Activated T-cell treated with anti-CD3 and anti-CD28 coated beads for 1 hour (primary cell): ENCODE measurements around the gene NECTIN1.

Experiments
- DNase-seq: peaks from one replicate; pipeline ENCODE4 v3.0.0-alpha.2; 2020; ENCODE audit warnings: low read depth

NECTIN1 gene

DNA sequence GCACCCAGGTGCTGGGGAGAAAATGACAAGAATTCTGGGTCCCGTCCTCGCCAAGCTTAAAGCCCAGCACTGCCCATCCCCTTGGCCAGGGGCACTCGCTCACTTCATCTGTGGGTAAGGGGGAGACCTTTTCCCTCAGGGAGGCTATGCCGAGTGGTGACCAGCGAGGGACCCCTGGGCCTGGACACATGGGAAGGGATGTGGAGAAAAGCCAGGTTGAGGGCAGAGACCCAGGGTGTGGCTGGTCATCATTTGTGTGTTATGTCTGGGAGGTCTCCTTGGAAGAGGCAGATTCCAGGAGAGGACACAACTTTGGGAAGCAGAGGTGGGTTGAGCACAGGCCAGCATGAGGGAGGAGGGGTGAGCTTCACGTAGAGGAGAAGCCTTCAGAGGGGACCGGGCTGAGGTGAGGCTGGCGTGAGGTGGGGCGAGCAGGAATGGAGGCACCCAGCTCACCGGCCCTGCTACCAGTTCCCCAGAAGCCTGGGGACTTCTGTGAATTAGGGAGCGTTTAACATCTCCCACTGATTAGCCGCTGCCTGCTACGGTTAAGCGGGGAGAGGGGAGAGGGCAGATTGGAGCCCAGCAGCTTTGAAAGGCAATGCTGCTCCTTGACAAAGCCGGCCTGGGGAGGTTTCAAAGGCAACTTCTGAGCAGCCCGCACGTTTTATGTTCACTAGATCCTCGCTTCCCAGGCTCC, 25.8 kb upstream of the NECTIN1 start:
- DNase-seq, result no peak

DNA sequence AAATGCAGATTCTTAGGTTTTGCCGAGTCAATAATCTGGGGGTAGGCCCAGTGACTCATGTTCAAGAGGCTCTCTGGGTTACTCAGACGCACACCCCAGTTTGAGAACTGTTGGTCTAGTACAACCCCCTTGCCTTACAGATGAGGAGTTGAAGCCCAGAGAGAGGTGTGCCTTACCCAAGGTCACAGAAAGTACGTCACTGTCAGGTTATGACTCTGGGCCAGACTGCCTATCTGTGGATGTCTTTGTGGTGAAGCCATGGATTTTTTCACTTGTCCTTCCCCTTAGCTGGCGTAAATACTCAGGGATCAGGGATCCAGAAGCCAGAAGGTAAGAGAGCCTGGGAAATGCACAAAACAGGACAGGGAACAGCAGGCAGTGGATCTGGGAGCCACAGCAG, 25.2 kb upstream of the NECTIN1 start:
- no peak for DNase-seq

DNA sequence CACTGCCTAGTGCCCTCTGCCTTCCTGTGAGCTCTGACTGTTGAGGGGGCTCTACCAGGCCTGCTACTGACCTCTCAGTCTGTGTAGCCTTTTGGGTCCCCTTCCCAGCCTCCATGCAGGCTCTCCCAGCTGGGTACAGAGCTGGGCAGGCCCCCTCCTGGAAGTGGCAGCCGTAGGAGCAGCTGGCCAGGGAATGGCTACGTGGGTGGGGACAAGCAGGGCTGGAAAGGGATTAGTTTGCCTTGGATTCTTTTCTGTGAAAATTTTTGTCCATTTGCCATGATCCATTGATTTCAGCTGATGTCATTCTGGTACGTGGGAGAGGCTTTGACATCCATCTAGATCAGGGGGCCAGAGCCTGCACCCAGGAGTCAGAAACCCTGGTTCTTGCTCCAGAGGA, 23.9 kb upstream of the NECTIN1 start:
- no peak for DNase-seq

DNA sequence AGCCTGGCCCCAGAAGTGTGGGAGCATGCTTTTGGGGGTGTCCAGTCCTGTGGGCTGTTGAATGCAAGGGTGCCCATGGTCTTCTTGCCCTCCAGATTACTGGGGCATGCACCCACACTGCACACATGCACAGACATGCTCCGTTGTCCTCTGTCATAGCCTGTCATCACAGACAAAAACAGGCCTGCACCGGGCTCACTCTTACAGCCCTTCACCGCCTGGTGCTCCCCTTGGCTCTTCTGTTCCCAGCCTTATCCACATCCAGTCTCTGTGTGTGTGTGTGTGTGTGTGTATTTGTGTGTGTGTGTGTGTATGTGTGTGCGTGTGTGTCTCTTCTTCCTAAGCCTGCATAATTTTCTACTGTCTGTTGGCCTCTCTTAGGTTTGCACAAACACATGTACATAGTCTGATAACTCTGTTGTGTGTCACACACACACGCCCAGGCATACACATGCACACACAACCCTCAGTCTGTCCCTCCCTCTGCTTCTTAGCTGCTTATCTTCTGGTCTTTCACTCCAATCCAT, 23.4 kb upstream of the NECTIN1 start:
- no peak for DNase-seq

DNA sequence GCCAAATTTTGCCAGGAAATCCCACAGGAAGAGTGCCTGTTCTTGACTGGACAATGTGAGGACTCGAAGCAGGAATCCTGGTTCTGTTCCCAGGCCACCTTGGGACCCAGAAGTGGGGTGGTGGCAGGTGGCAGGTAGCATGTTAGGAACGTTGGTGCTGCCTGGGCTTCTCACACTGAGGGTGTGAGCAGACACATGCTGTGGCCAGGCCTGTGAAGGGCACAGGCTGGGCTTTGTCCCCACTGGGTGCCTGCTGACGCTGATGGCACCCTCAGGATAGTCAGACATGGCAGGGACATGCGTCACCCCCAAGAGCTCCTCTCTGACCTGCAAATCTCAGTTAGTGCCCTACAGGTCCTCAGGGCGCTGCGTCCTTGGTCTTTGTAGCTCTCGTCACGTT, 21.1 kb upstream of the NECTIN1 start:
- DNase-seq, result no peak

DNA sequence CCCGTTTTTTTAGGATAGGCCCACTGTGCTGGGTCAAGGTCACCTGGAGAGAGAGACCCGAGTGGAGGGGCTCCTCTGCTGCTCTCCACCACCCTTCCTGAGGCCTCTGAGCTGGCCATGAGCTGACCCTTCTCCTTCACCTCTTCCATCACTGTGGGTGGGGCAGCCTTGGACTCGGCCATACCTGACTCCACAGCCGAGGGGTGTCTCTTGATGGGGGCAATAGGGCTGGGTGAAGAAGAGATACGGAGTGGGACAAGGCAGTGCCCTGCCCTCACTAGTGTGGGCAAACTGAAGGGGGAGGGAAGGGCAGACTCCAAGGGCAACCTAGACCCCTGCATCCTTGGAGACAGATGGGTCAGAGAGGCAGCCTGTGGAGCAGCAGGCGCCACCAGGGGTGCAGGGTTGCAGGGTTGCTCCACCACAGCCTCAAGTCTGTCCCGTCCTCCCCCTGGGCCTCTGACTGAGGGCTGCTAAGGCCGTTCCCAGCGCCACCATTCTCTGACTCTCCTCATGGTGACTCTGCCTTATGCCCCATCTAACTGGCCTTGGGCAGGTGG, 20.1 kb upstream of the NECTIN1 start:
- no peak for DNase-seq

DNA sequence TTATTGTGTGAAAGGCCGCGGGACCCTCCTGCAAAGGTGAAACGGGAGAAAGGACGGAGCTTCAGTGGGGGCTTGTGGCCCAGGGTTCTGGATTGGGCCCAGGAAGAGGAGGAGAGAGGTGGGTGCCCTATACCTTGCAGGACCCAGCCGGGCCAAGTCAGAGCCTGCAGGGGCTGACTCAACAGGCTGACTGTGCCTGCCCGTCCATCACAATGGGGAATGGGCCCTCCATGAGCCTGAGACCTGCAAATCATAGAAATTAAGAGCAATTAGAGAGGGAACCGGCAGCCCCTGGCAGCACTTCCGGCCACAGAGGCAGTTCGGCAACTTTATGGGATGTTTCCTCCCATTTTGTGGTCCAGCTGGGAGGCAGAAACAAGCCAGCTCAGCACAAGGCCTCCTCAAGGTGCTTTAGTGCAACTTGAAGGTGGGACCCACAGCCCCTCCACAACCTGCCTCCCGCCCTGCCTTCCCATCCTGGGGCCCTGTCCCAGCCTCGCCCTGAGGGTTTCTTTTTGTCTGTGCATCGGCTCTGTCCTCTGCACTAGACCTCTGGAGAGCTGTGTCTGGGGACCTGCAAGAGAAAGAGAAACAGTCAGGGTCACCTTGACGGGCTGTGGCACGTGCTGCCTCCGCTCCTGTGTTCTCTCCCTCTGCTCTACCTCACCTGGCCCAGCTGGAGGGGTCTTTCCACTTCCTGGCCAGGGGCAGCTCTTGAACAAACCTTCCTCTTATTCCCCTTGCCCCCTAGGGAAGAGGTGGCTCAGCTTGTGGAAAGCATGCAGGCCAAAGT, 19.1 kb upstream of the NECTIN1 start:
- no peak for DNase-seq

DNA sequence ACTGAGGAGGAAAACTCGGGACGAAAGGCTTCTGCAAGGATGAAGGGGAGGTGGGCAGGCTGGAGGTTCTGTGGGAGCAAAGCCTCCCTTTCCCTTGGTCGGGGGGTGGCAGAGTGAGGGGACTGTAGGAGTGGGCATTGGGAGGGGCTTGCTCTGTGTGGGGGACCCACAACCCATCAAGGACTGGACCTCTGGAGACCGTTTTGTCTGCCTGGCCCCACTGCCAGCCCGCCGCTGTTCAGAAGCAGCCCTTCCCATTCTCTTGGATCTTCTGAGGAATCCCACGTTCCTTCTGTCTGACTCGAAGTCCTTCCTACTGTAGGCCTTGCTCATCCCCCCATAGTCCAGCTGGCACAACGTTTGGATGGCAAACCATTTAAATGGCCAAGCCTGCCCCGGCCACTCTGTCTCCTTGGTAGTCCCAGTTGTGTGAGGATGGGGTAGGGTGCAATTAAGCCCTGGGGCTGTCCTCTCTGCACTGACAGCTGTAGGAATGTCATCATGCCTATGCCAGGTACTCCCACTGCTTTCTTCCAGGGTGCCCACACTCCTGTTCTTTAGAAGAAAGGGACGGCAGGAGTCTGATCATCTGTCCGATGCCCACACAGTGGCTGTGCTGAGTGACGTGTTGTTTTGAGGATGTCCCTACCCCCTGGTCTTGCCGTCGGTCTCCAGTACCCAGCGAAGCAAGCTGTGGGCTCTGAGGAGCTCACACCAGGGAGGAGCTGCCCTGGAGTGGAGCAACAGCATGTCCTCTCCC, 17.0 kb upstream of the NECTIN1 start:
- no peak for DNase-seq

DNA sequence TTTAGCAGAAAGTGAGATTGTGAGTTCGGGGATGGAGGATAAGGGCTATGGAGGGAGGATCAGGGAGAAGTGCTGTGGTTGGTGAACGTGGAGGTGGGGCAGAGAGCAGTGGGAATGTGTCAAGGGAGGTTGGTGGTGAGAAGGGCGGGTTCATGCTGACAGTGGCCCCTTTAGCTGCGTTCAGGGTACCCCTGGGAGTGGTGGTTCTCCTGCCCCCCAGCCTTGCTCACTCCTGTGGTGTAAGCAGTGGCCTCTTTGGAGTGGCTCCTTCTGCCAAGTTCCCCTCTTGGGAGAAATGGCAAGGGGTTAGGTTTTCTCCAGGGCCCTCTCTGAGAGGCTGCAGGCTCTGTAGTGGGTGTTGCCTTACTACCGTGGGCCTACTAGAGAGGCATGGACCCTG, 16.1 kb upstream of the NECTIN1 start:
- DNase-seq, result no peak

DNA sequence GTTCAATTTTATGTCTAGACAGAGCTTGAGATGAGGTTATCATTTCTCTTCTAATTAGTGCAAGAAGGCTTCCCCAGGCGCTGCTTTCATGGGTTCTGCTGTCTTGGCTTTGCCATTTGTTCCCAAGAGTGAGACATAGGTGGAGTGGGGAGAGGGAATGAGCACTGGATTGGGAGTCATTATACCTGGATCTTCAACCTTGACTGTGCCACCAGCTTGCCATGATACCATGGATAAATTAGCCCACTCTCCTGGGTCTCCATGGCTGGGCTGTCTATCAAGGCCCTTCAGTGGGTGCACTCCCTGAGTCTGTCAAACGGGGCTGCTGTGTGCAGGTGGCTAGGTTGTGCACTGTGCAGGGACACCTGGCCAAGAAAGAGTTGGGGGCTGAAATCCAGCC, 15.6 kb upstream of the NECTIN1 start:
- no peak for DNase-seq

DNA sequence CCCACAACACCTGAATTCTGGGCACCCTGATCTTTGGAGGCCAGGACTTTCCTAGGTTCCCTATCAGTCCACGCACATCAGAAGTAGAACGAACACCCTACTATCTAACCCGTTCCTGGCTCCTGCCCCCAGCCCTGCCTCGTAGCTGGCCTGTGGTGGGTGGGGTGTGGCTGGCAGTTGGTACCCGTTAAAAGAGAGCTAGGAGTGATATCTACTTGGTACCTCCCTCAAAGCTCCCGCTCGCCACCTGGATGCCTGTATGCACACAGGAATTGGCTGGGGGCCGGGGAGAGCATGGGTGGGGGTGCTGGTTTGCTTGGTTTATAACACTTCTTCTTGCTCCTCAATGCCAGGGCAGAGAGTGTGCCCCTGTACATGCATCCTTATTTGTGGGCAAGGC, 14.0 kb upstream of the NECTIN1 start:
- no peak for DNase-seq

DNA sequence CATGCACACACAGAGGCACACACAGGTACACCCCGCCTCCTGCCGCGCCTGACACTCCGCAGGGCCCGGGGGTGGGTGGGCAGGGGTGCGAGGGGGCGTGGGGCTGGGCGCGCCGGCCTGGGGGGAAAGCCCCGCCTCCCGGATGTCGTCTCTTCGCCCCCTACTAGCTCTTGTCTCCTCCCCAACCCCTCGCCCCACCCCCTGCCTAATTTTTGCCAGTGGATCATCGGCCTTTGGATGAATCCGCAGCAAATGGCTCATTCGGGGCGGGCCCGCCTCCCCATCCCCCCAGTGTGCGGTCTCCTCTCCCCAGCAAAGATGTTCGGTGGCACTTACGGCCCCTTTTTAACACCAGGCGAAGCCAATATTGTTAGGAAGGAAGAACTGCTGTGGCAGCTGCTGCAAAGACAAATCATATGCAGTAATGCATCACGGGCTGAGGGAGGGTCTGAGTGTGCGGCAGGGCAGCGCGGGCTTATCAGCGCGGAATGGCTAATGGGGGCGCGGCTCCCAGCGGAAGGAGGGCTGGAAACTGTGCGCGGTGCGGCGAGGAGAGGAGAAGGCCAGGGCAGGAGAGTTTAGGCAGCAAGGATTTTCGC, 13.4 kb upstream of the NECTIN1 start:
- no peak for DNase-seq

DNA sequence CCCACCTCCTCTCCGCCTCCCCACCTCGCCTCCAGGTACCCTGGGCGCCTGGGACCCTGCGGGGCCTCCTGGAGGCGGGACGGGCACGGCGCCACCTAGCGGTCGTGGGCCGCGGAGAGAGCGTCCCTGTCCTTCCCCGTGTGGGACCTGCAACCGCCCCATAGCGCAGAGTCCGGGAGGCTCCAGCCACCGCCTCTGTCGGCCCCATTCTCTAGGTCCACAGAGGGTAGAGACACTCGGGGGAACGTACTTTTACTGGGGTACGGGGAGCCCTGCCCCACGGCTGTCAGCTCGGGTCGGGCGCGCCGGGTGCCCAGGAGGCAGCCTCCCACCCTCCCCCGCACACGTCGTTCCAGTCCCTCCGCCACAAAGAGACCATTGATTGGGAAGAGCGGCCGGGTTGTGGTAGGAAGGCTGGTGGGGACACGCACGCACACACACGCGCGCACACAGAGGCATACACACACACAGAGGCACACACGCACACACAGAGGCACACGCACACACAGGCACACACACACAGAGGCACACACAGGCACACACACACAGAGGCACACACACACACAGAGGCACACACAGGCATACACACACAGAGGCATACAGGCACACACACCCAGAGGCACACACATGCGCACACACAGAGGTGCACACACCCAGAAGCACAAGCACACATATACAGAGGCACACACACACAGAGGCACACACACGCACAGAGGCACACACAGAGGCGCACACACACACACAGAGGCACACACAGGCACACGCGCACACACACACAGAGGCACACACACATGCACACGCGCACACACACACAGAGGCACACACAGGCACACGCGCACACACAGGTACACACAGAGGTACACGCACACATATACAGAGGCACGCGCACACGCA, 12.6 kb upstream of the NECTIN1 start:
- DNase-seq, result peak; percentile 57

DNA sequence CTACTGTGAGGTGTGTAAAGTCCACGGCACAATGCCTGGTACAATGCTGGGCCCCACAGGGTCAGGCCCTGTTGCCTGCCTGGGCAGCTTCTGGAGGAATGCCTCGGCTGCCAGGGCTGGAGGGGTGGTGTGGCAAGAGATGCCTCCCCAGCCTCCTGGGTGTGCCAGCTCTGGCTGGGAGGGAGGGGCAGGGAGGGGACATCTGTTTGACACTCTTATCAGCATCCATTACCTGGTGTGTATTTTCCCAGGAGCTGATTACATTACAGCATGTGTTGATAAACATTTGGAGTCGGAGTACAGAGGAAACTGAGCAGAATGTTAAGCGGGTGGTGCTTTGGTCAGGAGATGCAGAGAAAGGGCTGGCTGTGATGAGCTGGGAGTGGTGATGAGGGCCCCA, 11.0 kb upstream of the NECTIN1 start:
- no peak for DNase-seq

DNA sequence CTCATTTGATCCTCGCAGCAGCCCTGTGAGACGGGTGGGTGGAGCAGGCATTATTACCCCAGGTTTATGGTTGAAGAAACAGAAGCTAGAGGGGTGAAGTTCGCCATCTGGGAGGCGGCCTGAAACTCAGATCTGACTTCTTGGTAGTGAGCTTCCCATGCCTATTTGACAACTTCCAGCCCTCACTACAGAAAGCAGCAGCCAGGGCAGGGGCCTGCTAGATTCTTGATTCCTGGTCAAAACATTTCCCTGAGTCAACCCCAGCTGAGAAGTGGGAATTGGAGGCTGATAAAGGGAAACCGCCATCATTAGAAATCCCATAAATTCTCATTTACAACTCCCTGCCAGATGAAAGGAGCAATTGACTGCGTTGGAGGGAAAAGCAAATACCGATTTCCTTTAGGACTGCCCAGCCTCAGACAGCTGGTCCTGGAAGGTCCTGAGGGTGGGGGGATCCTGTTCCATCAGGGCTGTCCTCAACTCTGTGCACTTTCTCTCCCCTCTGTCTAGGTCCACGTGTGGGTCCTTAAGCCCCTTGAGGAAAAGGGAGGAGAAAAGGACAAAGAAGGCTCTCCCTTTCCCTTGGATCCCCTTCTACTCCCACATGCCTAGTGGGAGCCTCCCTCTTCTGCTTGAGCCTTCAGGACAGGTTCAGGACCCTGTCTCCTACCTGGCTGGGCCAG, 10.2 kb upstream of the NECTIN1 start:
- DNase-seq, result no peak

DNA sequence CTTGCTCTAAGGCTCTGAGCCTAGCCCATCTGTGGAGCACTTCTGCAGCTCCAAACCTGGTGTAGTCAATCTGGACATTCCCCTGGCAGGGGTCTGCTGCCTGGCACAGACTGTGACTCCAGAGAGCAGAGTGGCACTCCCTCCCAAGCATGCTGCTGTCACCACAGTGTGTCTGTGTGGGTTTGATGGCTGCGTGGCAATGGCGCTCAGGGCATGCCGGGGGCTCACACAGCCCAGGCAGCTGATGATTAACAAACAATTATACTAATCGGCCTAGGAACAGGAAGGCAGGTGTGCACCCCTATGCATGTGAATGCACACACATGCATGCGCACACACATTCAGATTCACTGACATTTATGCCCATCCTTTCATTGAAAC, 9.0 kb upstream of the NECTIN1 start:
- DNase-seq, result no peak

DNA sequence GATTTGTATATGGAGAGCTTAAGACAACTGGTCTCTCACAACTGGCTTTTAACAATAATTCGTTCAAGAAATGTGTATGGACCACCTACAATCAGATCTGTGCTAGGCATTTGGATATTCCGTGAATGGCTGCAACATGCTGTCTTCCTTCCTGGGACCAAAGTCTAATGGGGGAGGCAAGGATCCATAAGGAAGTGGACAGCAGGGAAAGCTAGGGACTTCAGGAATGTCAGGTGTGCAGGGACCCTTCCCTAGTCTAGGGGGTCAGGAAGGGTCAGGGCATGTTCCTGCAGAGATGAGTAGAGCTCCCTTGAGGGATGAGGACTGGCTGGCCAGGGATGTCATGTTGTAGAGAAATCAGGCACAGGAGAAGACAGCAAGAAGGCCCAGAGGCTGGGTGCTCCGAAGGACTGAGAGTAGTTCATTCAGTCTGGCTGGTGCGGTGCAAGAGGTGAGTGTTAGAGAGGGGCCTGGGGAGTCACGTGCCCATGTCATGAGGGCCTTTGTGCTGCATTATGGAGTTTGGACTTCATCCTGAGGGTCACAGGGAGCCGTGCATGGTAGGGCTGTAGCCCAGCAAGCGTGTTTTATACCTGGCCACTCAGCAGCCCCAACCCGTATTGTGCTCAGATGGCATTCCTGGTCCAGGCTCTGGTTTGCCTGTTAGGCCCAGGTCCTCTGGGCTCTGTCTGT, 8.5 kb upstream of the NECTIN1 start:
- DNase-seq, result no peak

DNA sequence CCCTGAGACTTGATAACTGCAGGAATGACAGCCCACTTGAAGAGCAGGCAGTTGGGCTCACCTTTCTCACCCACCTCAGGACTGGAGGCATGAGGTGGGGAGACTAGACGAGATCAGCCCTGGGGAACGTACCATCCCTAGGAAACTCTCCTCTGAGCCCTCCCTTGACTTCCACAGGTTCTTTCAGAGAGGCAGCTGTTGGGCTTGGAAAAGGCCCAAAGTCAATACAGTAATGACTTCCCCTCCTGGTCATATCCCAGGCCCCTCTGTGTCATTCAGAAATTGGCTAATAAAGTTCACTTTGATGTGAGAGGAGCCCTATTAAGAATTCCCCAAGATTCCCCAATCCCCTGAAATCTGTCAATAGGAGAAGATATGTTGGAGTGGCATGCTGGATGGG, 5.8 kb upstream of the NECTIN1 start:
- DNase-seq, result no peak

DNA sequence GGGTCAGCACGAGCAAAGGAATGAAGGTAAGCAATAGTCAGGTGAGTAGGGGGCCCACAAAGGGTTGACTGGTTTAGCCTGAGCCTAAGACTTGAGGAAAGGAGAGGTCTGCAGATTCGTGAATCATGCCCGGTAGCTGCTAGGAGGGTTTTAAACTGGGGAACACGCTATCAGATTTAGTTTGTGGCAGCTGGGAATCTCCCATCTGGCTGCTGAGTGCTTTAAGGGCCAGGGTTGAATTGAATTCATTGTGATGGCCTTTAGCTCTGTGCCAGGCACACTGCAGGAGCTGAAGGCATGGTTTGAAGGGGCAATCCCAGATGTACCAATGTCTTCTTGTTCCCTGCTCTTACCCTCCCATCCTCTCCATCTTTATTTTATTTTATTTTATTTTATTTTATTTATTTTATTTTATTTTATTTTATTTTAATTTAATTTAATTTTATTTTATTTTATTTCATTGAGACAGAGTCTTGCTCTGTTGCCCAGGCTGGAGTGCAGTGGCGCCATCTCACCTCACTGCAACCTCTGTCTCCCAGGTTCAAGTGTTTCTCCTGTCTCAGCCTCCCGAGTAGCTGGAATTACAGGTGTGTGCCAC, 1.9 kb upstream of the NECTIN1 start:
- DNase-seq, result no peak
